Kidney tubule cell (primary cell): ENCODE results near the gene S100Z.
A peak's percentile ranks its signal among the peaks of the same experiment; 100 is the strongest.
"Not testable (repeated sequence)": the region's sequence is repeated elsewhere in the genome, so short reads cannot be mapped to it uniquely, and the experiment has no call there.

Experiments
- DNase-seq: peaks from one replicate; pipeline ENCODE4 v3.0.0-alpha.2; 2018; ENCODE audit warnings: low spot score

S100Z gene

DNA sequence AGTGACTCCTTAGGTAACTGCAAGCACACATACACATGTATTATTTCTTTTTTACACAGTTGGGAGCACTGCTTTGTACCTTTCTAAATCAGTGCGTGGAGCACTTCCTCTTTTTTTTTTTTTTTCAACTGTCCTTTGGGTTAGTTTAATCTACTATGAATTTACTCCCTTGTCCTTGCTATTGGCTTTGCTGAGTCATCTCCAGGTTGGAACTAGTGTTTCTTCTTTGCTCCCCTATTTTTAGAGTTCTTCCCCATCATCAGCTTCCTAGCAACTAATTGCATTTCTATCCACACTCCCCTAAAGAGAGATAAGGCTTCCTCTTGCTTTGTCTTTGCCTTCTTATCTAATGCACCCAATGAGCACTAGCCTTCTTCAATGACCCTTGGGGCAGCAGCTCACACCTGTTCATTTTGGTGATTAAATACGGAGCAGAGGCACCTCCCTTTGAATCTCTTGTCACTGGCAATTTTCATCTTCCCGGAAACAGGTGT, 24.3 kb downstream of the S100Z start:
- no peak for DNase-seq

DNA sequence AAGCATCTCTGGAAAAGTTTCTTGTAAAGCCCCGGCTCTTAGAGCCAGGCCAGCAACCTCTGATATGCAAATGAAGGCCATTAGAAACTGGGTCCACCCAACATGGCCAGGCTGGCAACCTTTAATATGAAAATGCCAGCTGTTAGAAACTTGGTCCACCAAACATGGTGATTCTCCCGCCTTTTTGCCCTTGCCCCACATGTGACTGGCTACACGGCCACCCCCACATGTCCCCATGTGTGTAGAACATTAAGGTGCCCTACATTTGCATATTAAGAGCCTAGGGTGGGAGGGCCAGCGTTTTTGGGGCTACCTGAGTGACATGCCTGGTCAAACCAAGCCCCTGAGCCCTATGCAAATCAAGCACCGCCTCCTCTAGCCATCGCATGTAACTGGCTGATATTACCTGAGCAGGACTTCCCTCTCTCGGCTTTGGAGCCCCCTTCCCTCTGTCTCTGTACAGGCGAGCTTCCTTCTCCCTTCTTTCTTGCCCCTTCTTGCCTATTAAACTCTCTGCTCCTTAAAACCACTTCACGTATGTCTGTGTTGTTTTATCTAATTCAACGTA, 39.0 kb downstream of the S100Z start:
- DNase-seq: no peak

GRCh38 chr5:76893294-76893693, 43.5 kb downstream of the S100Z start:
- no peak for DNase-seq

- DNase-seq: no peak
Measured at GRCh38 chr5:76896196-76896595, 46.4 kb downstream of the S100Z start.

DNA sequence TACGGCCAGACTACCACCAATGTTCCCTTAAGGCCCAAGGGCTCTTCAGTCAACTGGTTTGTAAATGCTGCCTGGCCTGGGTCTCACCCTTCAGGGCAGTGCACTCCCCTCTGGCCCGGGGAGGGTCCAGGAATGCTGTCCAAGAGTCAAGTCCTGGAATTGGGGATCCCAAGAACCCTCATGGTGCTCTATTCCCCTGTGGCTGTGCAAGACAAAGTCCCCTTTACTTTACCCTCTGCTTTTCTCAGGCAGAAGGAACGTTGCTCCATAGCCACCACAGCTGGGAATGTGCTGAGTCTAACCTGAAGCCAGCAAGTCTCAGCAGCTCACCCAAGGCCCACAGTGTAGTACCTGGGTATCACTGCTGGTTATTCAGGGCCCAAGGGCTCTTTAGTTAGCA, 51.7 kb downstream of the S100Z start:
- DNase-seq: no peak

- no peak for DNase-seq
Measured at GRCh38 chr5:76908166-76908565, 58.4 kb downstream of the S100Z start.

DNA sequence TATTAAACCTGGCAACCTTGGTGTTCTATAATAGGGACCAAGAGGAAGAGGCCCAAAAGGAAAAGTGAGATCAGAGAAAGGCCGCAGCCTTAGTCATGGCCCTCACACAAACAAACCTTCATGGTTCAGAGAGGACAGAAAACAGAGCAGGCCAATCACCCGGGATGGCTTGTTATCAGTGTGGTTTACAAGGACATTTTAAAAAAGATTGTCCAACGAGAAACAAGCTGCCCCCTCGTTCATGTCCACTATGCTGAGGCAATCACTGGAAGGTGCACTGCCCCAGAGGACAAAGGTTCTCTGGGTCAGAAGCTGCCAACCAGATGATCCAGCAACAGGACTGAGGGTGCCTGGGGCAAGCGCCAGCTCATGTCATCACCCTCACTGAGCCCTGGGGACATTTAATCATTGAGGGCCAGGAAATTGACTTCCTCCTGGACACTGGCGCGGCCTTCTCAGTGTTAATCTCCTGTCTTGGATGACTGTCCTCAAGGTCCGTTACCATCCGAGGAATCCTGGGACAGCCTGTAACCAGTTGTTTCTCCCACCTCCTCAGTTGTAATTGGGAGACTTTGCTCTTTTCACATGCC, 60.6 kb downstream of the S100Z start:
- DNase-seq: not testable (repeated sequence)

- not testable (repeated sequence) for DNase-seq
Measured at GRCh38 chr5:76914671-76915070, 64.9 kb downstream of the S100Z start.

GRCh38 chr5:76918539-76918938, 68.7 kb downstream of the S100Z start:
- no peak for DNase-seq

DNA sequence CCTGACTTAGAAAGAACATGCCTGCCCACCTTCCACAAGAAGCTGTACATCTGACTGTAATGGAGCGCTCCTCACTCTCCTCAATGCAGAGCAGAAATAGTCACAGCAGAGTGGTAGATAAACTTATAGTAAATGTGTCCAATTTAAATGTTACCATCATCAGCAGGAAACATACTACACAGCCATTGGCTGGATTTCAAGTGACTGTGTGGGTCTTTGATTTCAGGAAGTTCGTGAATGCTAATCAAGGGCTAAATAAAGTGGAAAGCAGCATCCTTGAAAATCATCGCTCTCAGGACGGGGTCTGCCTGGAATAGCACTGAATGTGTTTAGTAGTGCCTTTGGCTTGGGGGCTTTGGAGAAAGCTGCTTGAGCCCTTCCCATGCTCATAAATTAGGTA, 70.7 kb downstream of the S100Z start:
- DNase-seq: no peak

- DNase-seq: no peak
Measured at GRCh38 chr5:76926329-76927105, 76.7 kb downstream of the S100Z start.

- no peak for DNase-seq
Measured at GRCh38 chr5:76927961-76928360, 78.1 kb downstream of the S100Z start.

GRCh38 chr5:76930083-76930482, 80.3 kb downstream of the S100Z start:
- no peak for DNase-seq

- no peak for DNase-seq
Measured at GRCh38 chr5:76938177-76938576, 88.4 kb downstream of the S100Z start.

DNA sequence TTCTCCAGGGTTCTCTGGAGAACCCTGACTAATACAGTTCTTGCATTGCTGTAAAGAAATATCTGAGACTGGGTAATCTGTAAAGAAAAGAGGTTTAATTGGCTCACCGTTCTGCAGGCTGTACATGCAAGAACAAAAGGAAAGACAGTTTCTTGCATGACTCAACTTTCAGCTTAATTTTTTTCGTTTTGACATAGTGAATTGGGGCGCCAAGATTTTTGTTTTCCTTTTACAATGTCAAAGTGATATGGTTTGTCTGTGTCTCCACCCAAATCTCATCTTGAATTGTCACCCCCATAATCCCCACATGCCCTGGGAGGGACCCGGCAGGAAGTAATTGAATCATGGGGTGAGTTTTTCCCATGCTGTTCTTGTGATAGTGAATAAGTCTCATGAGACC, 91.2 kb downstream of the S100Z start:
- DNase-seq: no peak

- no peak for DNase-seq
Measured at GRCh38 chr5:76941442-76941841, 91.6 kb downstream of the S100Z start.

DNA sequence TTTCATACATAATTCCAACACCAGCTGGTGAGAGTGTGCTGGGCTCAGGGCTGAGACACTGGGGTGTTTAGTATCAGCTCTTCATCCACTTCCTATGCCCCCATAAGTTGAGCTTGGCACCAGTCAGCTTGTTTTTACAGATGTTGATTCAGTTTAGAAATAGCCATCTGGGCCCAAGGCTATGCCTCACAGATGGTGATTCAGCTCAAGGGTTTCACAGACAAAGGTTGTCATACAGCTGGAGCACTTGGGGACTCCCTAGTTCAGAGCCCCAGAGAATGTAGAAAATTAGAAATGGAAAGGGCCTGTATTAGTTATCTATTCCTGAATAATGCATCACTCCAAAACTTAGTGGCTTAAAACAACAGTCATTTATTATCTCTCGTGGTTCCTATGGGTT, 92.8 kb downstream of the S100Z start:
- peak; percentile 33 for DNase-seq

DNA sequence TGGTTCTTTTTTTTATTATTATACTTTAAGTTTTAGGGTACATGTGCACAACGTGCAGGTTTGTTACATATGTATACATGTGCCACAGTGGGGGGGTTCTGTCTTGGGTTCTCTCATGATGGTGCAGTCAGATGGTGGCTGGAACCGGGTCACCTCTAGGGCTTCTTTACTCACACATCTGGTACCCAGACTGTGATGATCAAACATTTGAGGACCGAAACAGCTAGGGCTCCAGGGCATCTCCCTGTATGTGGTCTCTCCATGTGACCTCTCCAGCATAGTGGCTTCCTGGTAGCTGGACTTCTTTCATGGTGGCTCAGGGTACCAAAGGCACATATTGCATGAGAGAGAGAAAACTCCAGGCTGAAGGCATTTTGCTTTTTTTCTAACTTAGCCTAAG, 93.2 kb downstream of the S100Z start:
- DNase-seq: no peak

DNA sequence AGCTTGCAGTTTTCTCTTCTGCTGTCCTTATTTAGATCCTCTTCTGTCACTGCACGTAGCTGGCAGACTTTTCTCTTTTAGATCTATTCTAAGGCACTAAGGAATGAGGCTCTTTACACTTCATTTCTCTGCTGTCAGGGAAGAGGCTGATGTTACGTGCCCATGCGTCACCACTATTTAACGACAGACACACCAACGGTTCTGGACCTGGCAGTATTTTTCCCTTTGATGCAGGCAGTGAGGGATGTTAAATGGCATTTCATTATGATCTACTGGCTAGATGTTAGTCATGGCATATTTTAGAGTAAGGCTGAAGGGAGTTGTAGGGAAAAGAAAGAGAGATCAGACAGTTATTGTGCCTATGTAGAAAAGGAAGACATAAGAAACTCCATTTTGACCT, 94.8 kb downstream of the S100Z start:
- peak; percentile 45 for DNase-seq

- not testable (repeated sequence) for DNase-seq
Measured at GRCh38 chr5:76945238-76945637, 95.4 kb downstream of the S100Z start.

DNA sequence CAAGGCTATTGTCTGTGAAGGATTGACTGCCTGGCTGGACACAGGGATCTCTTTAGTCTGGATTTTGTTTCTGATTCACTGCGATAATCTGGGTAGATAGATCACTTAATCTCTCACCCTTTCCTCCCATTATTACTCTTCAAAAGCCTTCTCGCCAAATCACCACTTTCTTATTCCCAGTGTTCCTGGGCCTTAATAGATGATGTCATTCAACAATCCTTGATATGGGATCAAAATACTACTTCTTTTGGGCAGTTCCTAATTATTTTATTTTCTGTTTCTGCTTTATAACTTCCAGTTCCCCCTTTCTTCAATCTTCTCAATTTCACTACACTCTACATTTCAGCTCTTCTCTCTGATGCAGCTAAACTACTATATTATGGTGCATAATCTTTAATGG, 96.3 kb downstream of the S100Z start:
- no peak for DNase-seq

DNA sequence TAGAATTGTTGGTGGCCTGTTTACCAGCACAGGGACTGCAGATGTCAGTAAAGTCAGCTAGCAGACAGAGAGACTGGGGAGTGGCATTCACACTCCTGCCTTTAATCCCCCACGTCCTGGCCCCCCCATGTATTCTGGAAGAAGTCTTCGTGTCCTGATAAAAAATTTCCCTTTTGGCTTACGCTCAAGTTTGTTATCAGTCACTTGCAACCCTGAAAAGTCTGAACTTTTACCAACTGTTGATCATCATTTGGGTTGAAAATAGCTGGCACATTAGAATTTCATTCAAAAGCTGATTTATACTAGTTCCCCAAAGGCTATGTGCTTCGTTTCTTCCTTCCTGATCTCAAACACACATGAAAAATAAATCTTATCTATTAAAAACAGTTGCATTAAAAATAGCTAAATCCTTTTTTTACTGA, 97.3 kb downstream of the S100Z start:
- DNase-seq: no peak

DNA sequence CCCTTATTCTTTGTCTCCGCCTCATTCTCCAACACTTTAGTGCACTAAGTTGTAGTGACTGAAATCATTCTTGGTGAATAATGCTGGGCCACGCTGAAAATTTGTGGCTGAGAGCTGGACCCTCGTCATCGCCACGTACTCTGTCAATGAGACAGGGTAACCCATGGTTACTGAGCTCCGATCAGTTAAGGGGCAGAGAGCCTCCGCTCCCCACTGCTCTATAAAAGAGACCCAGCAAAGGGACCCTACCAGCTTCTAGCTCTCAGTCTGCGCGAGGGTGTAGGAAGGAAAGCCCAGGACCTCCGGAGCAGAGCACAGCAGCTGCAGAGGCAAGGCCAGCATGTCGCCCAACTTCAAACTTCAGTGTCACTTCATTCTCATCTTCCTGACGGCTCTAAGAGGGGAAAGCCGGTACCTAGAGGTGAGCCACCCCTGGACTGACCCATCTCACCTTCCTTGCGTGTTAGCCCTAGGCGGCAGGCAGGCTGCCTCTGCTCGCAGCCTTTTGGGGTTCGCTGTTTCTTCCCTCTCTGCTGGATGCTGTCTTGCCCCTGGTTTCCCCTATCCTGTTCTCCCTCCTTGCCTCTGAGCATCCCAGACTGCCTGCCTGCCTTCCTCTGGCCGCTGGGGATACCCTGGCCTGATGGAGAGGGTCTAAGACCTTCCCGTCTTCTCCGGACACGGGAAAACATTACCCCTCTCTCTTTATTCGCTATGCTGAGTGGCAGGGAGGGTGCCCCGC, 103.2 kb downstream of the S100Z start, which contains the start of gene CRHBP:
TSS of gene CRHBP (plus strand) at position 251 of the 742 bp plus-strand sequence. CDS start at position 341, 90 bp downstream.
- DNase-seq: no peak
